Body of pancreas (tissue), 4 donors: Measurements from ENCODE around the gene SYNPO.

Experiments used
- CTCF ChIP-seq, 7 experiments: fragments of 450-650 bp in 4 of 7; fragments of 200-600 bp in 3 of 7; sonication (generic) in 3 of 7; IDR thresholded peaks; one replicate each; pipeline ENCODE4 v1.5.1; 2016 to 2019; ENCODE audit warnings: antibody characterized with exemption in 7 of 7
- POLR2A ChIP-seq, 3 donors: fragments of 450-650 bp; IDR thresholded peaks; one replicate each; pipeline ENCODE4 v1.6.1; 2016; ENCODE audit warnings: antibody characterized with exemption in 3 of 3, mild to moderate bottlenecking in 2 of 3

- TF ChIP-seq CTCF (IDR thresholded peaks at IDR 0.05): no peak
- TF ChIP-seq POLR2A (IDR thresholded peaks at IDR 0.05): no peak
These were observed 11.4 kb upstream of the SYNPO start for GRCh38 chr5:150628936-150629485.
